Nephron progenitor cell (in vitro differentiated cells): ENCODE measurements around the gene CLEC12A.
"Not testable (repeated sequence)": the region's sequence is repeated elsewhere in the genome, so short reads cannot be mapped to it uniquely, and the experiment has no call there.

Source experiments
- DNase-seq: peaks from one replicate; pipeline ENCODE4 v3.0.0; 2021
- H3K27ac Mint-ChIP-seq: 2 replicates; pipeline ENCODE4 v1.8.0; 2021; ENCODE audit warnings: mild to moderate bottlenecking, moderate library complexity, mixed read lengths
- H3K27me3 Mint-ChIP-seq: 2 replicates; pipeline ENCODE4 v1.8.0; 2021; ENCODE audit warnings: mild to moderate bottlenecking, low read depth, mixed read lengths; ENCODE audit not compliant: poor library complexity
- H3K36me3 Mint-ChIP-seq: 2 replicates; pipeline ENCODE4 v1.8.0; 2021; ENCODE audit warnings: low read depth, mixed read lengths
- H3K4me1 Mint-ChIP-seq: 2 replicates; pipeline ENCODE4 v1.8.0; 2021; ENCODE audit warnings: mixed read lengths
- H3K4me3 Mint-ChIP-seq: 2 replicates; pipeline ENCODE4 v1.8.0; 2021; ENCODE audit warnings: mild to moderate bottlenecking, moderate library complexity, mixed read lengths
- H3K9me3 Mint-ChIP-seq: 2 replicates; pipeline ENCODE4 v1.8.0; 2021; ENCODE audit warnings: mild to moderate bottlenecking, moderate library complexity, mixed read lengths
- CTCF ChIP-seq: fragments of 200-600 bp; sonication (generic); IDR thresholded peaks from 2 replicates; pipeline ENCODE4 v1.5.0; 2021; ENCODE audit warnings: antibody characterized with exemption

The CLEC12A gene

GRCh38 chr12:9975614-9976013 lies 4.4 kb downstream of the CLEC12A start:
- Mint-ChIP-seq H3K36me3 (peaks cover 6% of the 10 kb centered on the region), H3K9me3 (peaks cover 27% of the 10 kb centered on the region), H3K4me1 (no peaks in the 10 kb centered on the region), H3K27ac (no peak overlapping the region), H3K4me3 (no peak overlapping the region), H3K27me3 (peaks cover 4% of the 10 kb centered on the region)
- TF ChIP-seq CTCF = no peak
- DNase-seq = no peak

GRCh38 chr12:9976626-9977025 lies 5.4 kb downstream of the CLEC12A start:
- H3K4me3 Mint-ChIP-seq, H3K36me3 Mint-ChIP-seq, DNase-seq, H3K27me3 Mint-ChIP-seq, H3K4me1 Mint-ChIP-seq, H3K27ac Mint-ChIP-seq: not testable (repeated sequence)
- H3K9me3 Mint-ChIP-seq = peaks cover 27% of the 10 kb centered on the region

- Mint-ChIP-seq H3K9me3 (peaks cover 27% of the 10 kb centered on the region), H3K4me3 (no peak overlapping the region), H3K27me3 (peaks cover 4% of the 10 kb centered on the region), H3K36me3 (peaks cover 6% of the 10 kb centered on the region), H3K27ac (no peak overlapping the region), H3K4me1 (no peaks in the 10 kb centered on the region)
- no peak for DNase-seq
- TF ChIP-seq CTCF = no peak
Observed at GRCh38 chr12:9977916-9978315, 6.7 kb downstream of the CLEC12A start.

- H3K36me3 Mint-ChIP-seq = peaks cover 3% of the 10 kb centered on the region
- H3K27me3 Mint-ChIP-seq = peaks cover 4% of the 10 kb centered on the region
- H3K4me3 Mint-ChIP-seq = no peak overlapping the region
- no peak overlapping the region for H3K27ac Mint-ChIP-seq
- DNase-seq = no peak
- no peak for TF ChIP-seq CTCF
- H3K4me1 Mint-ChIP-seq = no peaks in the 10 kb centered on the region
- peaks cover 24% of the 10 kb centered on the region for H3K9me3 Mint-ChIP-seq
Observed at GRCh38 chr12:9980126-9980525, 8.9 kb downstream of the CLEC12A start.

GRCh38 chr12:9991876-9992275 lies 20.7 kb downstream of the CLEC12A start:
- H3K36me3 Mint-ChIP-seq = no peaks in the 10 kb centered on the region
- TF ChIP-seq CTCF = no peak
- no peak for DNase-seq
- H3K4me3 Mint-ChIP-seq = no peak overlapping the region
- H3K9me3 Mint-ChIP-seq = no peaks in the 10 kb centered on the region
- no peak overlapping the region for H3K27ac Mint-ChIP-seq
- H3K4me1 Mint-ChIP-seq = peaks cover 5% of the 10 kb centered on the region
- no peaks in the 10 kb centered on the region for H3K27me3 Mint-ChIP-seq

- H3K4me3 Mint-ChIP-seq = no peak overlapping the region
- H3K27me3 Mint-ChIP-seq = no peaks in the 10 kb centered on the region
- peaks cover 6% of the 10 kb centered on the region for H3K4me1 Mint-ChIP-seq
- no peak for TF ChIP-seq CTCF
- H3K36me3 Mint-ChIP-seq = no peaks in the 10 kb centered on the region
- no peak overlapping the region for H3K27ac Mint-ChIP-seq
- no peak for DNase-seq
- no peaks in the 10 kb centered on the region for H3K9me3 Mint-ChIP-seq
Observed at GRCh38 chr12:9992296-9992695, 21.1 kb downstream of the CLEC12A start.
